GM12878 (cell line): ENCODE data around the gene DCAF4. TPM values are rescaled to one million over a fixed set of nuclear protein-coding genes. Genes with fewer than 3 reads are reported as not detected.

ENCODE experiments used
- ATAC-seq: fragments of 200-7000 bp; cut with Tn5 transposase; 3 replicates; pipeline ENCODE4 v1.9.1; 2020; ENCODE audit warnings: mild to moderate bottlenecking, moderate library complexity
- BruUV-seq: library from RNA; stranded (reverse); fragments of 400-500 nt; replicated peaks from 2 replicates; lab custom pipeline; 2021; lab: Mats Ljungman, UMichigan
- CTCF ChIA-PET: fragments of 300-600 bp; sonication (Branson Sonifier 250); formaldehyde crosslinking; extraction: SDS; loops from one replicate; lab custom pipeline; 2021; ENCODE audit warnings: inconsistent platforms; lab: Yijun Ruan, JAX
- POLR2A ChIA-PET: fragments of 350-600 bp; formaldehyde crosslinking; extraction: SDS; loops from one replicate; lab custom pipeline; 2021; ENCODE audit warnings: inconsistent platforms; lab: Charles Lee
- RAD21 ChIA-PET: fragments of 300-600 bp; sonication (Branson Sonifier 250); formaldehyde crosslinking; loops from one replicate; lab custom pipeline; 2023; ENCODE audit warnings: antibody characterized with exemption; ENCODE audit not compliant: unreplicated experiment; lab: Charles Lee
- SMC1A ChIA-PET: fragments of 300-600 bp; sonication (Branson Sonifier 250); formaldehyde crosslinking; loops from one replicate; lab custom pipeline; 2023; ENCODE audit not compliant: unreplicated experiment, uncharacterized antibody; lab: Charles Lee
- DNase-seq: peaks from one replicate; pipeline ENCODE4 v3.0.0-alpha.2; 2011; ENCODE audit warnings: low read depth, low spot score
- FAIRE-seq: peaks from 3 replicates; lab custom pipeline; 2011; peaks lifted over from hg19 to GRCh38; lab: Jason Lieb, UNC
- H2AFZ ChIP-seq: 2 replicates; pipeline ENCODE4 v1.6.0; 2011; ENCODE audit warnings: low read depth, low read length, control low read depth; ENCODE audit not compliant: control insufficient read depth
- H3K27ac ChIP-seq: 2 replicates; pipeline ENCODE4 v1.5.1; 2011; ENCODE audit warnings: control low read depth; ENCODE audit not compliant: control insufficient read depth, insufficient read depth
- H3K27me3 ChIP-seq, 2 experiments: replicated peaks in 1 of 2; 2 replicates each; pipeline versions ENCODE4 v1.6.0 to v1.6.1; 2011; ENCODE audit warnings: low read length in 1 of 2; ENCODE audit not compliant: control insufficient read depth in 2 of 2, insufficient read depth in 2 of 2
- H3K36me3 ChIP-seq, 2 experiments: 2 replicates each; pipeline ENCODE4 v1.5.1; 2011; ENCODE audit warnings: low read length in 1 of 2; ENCODE audit not compliant: control insufficient read depth in 2 of 2, insufficient read depth in 2 of 2
- H3K4me1 ChIP-seq: 2 replicates; pipeline ENCODE4 v1.6.1; 2011; ENCODE audit warnings: mild to moderate bottlenecking, low read length, moderate library complexity, mixed read lengths; ENCODE audit not compliant: control insufficient read depth, insufficient read depth
- H3K4me2 ChIP-seq: 2 replicates; pipeline ENCODE4 v1.6.0; 2011; ENCODE audit warnings: control low read depth; ENCODE audit not compliant: control insufficient read depth, insufficient read depth
- H3K4me3 ChIP-seq: fragments of 200-600 bp; sonication (generic); 2 replicates; pipeline ENCODE4 v1.5.1; 2016
- H3K79me2 ChIP-seq: 2 replicates; pipeline ENCODE4 v1.6.0; 2011; ENCODE audit warnings: low read length; ENCODE audit not compliant: control insufficient read depth, insufficient read depth
- H3K9ac ChIP-seq: 2 replicates; pipeline ENCODE4 v1.8.0; 2011; ENCODE audit warnings: low read length, control low read depth, mixed read lengths; ENCODE audit not compliant: control insufficient read depth, insufficient read depth
- H3K9me3 ChIP-seq: replicated peaks from 3 replicates; pipeline ENCODE4 v1.5.1; 2011; ENCODE audit warnings: mild to moderate bottlenecking, low read length; ENCODE audit not compliant: control insufficient read depth, insufficient read depth
- H4K20me1 ChIP-seq: 2 replicates; pipeline ENCODE4 v1.6.0; 2011; ENCODE audit not compliant: control insufficient read depth, insufficient read depth
- ATF2 ChIP-seq: IDR thresholded peaks from 2 replicates; pipeline ENCODE4 v1.6.1; 2012; ENCODE audit warnings: low read length, inconsistent platforms
- ATF3 ChIP-seq: IDR thresholded peaks from 2 replicates; pipeline ENCODE4 v1.6.1; 2011; ENCODE audit warnings: low read depth, mild to moderate bottlenecking, low read length, moderate library complexity, borderline replicate concordance; ENCODE audit errors: extremely low read depth
- BRCA1 ChIP-seq: IDR thresholded peaks from 2 replicates; pipeline ENCODE4 v1.6.1; 2011; ENCODE audit warnings: low read depth, low read length, improper control_type of control experiment
- CREM ChIP-seq: IDR thresholded peaks from 2 replicates; pipeline ENCODE4 v1.6.1; 2014; ENCODE audit warnings: antibody characterized with exemption, low read depth
- FOXM1 ChIP-seq: IDR thresholded peaks from 2 replicates; pipeline ENCODE4 v1.6.1; 2012; ENCODE audit warnings: low read depth, mild to moderate bottlenecking, inconsistent platforms, low read length, moderate library complexity
- NBN ChIP-seq: fragments of 450-650 bp; IDR thresholded peaks from 2 replicates; pipeline ENCODE4 v1.6.1; 2016
- RELB ChIP-seq: fragments of 450-650 bp; IDR thresholded peaks from 2 replicates; pipeline ENCODE4 v1.6.1; 2017; ENCODE audit warnings: low read depth, mild to moderate bottlenecking, moderate library complexity
- SMAD1 ChIP-seq: fragments of 450-650 bp; IDR thresholded peaks from 2 replicates; pipeline ENCODE4 v1.6.1; 2018; ENCODE audit warnings: mild to moderate bottlenecking, low read depth; ENCODE audit not compliant: partially characterized antibody
- STAT1 ChIP-seq: fragments of 450-650 bp; conservative IDR thresholded peaks from 2 replicates; pipeline ENCODE4 v1.6.1; 2014; ENCODE audit warnings: antibody characterized with exemption, mild to moderate bottlenecking
- TAF1 ChIP-seq: IDR thresholded peaks from 2 replicates; pipeline ENCODE4 v1.6.1; 2011; ENCODE audit warnings: mild to moderate bottlenecking, low read depth, low read length, borderline replicate concordance
- ZBTB40 ChIP-seq: fragments of 450-650 bp; IDR thresholded peaks from 2 replicates; pipeline ENCODE4 v1.6.1; 2016; ENCODE audit warnings: mild to moderate bottlenecking, moderate library complexity, borderline replicate concordance
- ZNF24 ChIP-seq: fragments of 450-650 bp; IDR thresholded peaks from 2 replicates; pipeline ENCODE4 v1.6.1; 2017; ENCODE audit warnings: antibody characterized with exemption, mild to moderate bottlenecking
- WGBS: methylation state at CpG from one replicate; pipeline ENCODE4 v1.1.6; 2016; ENCODE audit warnings: low lambda C conversion rate; ENCODE audit not compliant: insufficient replicate concordance, insufficient coverage; ENCODE audit errors: missing lambda C conversion rate; 5-methylcytosine and 5-hydroxymethylcytosine counted together
- in situ Hi-C: fragments of 300-500 bp; cut with MboI; formaldehyde crosslinking; loops from 9 replicates; pipeline ENCODE4 v1.14.3; 2018; ENCODE audit warnings: mixed read lengths
- intact Hi-C: fragments of 100-400 bp; cut with micrococcal nuclease; formaldehyde crosslinking; loops from one replicate; pipeline ENCODE4 v1.14.2; 2022; ENCODE audit not compliant: unreplicated experiment
- polyA plus RNA-seq, 11 experiments: library from polyadenylated mRNA; depleted of rRNA in 4 of 11; unstranded in 6 of 11; stranded (reverse) in 5 of 11; fragments of >200 nt; fragmentation: Nextera tagmentation in 4 of 11; fragmentation: Illumina TruSeq in 1 of 11; extraction: Ambion mirVana in 4 of 11; extraction: Trizol in 1 of 11; gene quantifications; 1 replicate in 1 of 11; 2 replicates in 10 of 11; pipeline versions ENCODE4 v1.2.1 to v1.2.3, GENCODE V29; 2011 to 2016; ENCODE audit warnings: inconsistent platforms in 2 of 11, missing spikeins in 2 of 11, low read depth in 1 of 11
- total RNA-seq, 4 experiments: library from RNA; depleted of rRNA in 3 of 4; stranded (reverse); fragments of >200 nt in 3 of 4; fragmentation: Illumina TruSeq in 1 of 4; extraction: Trizol in 1 of 4; gene quantifications; 2 replicates each; pipeline versions ENCODE4 v1.2.1 to v1.2.3, GENCODE V29; 2013 to 2021

Gene DCAF4
- total and polyA plus RNA-seq, 10 of the 15 experiments (the other 5 are each of a cell fraction or from before 2014, with no cell fraction given), result 2.6 to 51.1 (median 21.0) TPM

- SMC1A ChIA-PET, result no interaction called here
- H3K4me1 ChIP-seq, result no peaks in the 10 kb centered on the region
- H3K4me3 ChIP-seq, result no peak overlapping the region
- H3K27ac ChIP-seq, result no peak overlapping the region
- no peaks in the 10 kb centered on the region for H3K27me3 ChIP-seq
- intact Hi-C loops, result no loop called here
- H4K20me1 ChIP-seq, result no peaks in the 10 kb centered on the region
- BruUV-seq, result no TSS peak
- POLR2A ChIA-PET, result interaction anchor here (0.9 kb wide), 1 partner anchor 11 kb away, joined by 3 read pairs; no protein-coding TSS in a partner anchor
- H3K9me3 ChIP-seq, result no peaks in the 10 kb centered on the region
- H2AFZ ChIP-seq, result no peak overlapping the region
- no peak overlapping the region for H3K4me2 ChIP-seq
- in situ Hi-C loops, result no loop called here
- DNase-seq (no peak), ATAC-seq (no peak), FAIRE-seq (no peak)
- no peak for TF ChIP-seq ATF2
- no peak for TF ChIP-seq ZBTB40
- TF ChIP-seq ZNF24, result no peak
- no peak for TF ChIP-seq FOXM1
- TF ChIP-seq RELB, result no peak
- no peak for TF ChIP-seq STAT1
- no peak for TF ChIP-seq ATF3
- no peak for TF ChIP-seq CREM
- TF ChIP-seq SMAD1, result no peak
- no peak for TF ChIP-seq NBN
- TF ChIP-seq TAF1, result no peak
- TF ChIP-seq BRCA1, result no peak
- no peaks in the 10 kb centered on the region for H3K79me2 ChIP-seq
- RAD21 ChIA-PET, result no interaction called here
- CTCF ChIA-PET, result interaction anchor here (2.2 kb wide), 1 partner anchor 22 kb away, joined by 5 read pairs; no protein-coding TSS in a partner anchor
- no peak overlapping the region for H3K9ac ChIP-seq
- H3K36me3 ChIP-seq, result peaks cover 10 to 16% of the 10 kb centered on the region in 2 experiments; a peak in 3 of 4 replicates
- WGBS, result 95% methylated on average over 17 of the region's 20 CpGs
Observed at GRCh38 chr14:72970824-72971434, 44.7 kb downstream of the DCAF4 start.
